GM19043 (cell line): Measurements from ENCODE around the gene MED29.
"Not testable (repeated sequence)": the region's sequence is repeated elsewhere in the genome, so short reads cannot be mapped to it uniquely, and the experiment has no call there.

Source experiments
- ATAC-seq: cut with Tn5 transposase; IDR thresholded peaks from one replicate; pipeline ENCODE4 v1.9.1; 2021; ENCODE audit warnings: low read depth; ENCODE audit not compliant: unreplicated experiment

MED29 gene

GRCh38 chr19:39369200-39369599 lies 22.0 kb upstream of the MED29 start:
- ATAC-seq, result no peak

- no peak for ATAC-seq
These were observed 20.4 kb upstream of the MED29 start for GRCh38 chr19:39370735-39371134.

- no peak for ATAC-seq
These were observed 19.0 kb upstream of the MED29 start for GRCh38 chr19:39372047-39372802.

GRCh38 chr19:39372941-39373340 lies 18.2 kb upstream of the MED29 start:
- no peak for ATAC-seq

- ATAC-seq, result no peak
These were observed 15.2 kb upstream of the MED29 start for GRCh38 chr19:39375929-39376328.

GRCh38 chr19:39377373-39378362 lies 13.5 kb upstream of the MED29 start:
- ATAC-seq, result no peak

- ATAC-seq, result not testable (repeated sequence)
These were observed 11.8 kb upstream of the MED29 start for GRCh38 chr19:39379366-39379765.

GRCh38 chr19:39379865-39380396 lies 11.2 kb upstream of the MED29 start:
- no peak for ATAC-seq

- no peak for ATAC-seq
These were observed 10.4 kb upstream of the MED29 start for GRCh38 chr19:39380521-39381502.

- ATAC-seq, result no peak
These were observed 9.1 kb upstream of the MED29 start for GRCh38 chr19:39381910-39382611.

GRCh38 chr19:39382991-39383828 lies 8.0 kb upstream of the MED29 start:
- ATAC-seq, result no peak

GRCh38 chr19:39384839-39385568 lies 6.2 kb upstream of the MED29 start:
- ATAC-seq, result no peak

- no peak for ATAC-seq
These were observed 5.4 kb upstream of the MED29 start for GRCh38 chr19:39385629-39386411.

GRCh38 chr19:39386557-39386956 lies 4.6 kb upstream of the MED29 start:
- no peak for ATAC-seq

GRCh38 chr19:39388657-39389056 lies 2.5 kb upstream of the MED29 start:
- ATAC-seq, result no peak

- ATAC-seq, result no peak
These were observed 1.4 kb upstream of the MED29 start for GRCh38 chr19:39389631-39390414.

GRCh38 chr19:39390451-39390750 lies 777 bp upstream of the MED29 start:
- no peak for ATAC-seq
